Fibroblast of skin of left quadriceps (primary cell): ENCODE measurements around the gene TBC1D9.

Experiments used
- DNase-seq, 2 experiments: peaks; one replicate each; pipeline ENCODE4 v3.0.0-alpha.2; 2013; ENCODE audit warnings: low read depth in 2 of 2

TBC1D9 gene

GRCh38 chr4:140720387-140721304 is 35.5 kb downstream of the TBC1D9 start:
- DNase-seq = no peak

GRCh38 chr4:140719686-140720085 is 36.5 kb downstream of the TBC1D9 start:
- no peak for DNase-seq

DNA sequence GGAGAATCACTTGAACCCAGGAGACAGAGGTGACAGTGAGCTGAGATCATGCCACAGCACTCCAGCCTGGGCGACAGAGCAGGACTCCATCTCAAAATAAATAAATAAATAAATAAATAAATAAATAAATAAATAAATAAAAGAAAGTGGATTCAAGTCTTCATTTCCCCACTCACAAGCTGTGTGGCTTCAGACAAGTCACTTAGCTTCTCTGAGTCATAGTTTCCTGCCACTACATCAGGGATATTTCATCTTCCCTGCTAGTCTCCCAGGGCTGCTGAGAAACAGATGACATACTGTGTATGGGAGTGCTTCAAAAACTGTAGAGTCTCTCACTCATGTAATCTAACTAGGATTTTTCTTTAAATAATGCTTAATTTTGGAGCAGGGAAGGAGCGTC is 37.2 kb downstream of the TBC1D9 start:
- DNase-seq = no peak

GRCh38 chr4:140718241-140718952 is 37.8 kb downstream of the TBC1D9 start:
- DNase-seq = peak in 1 of 2 experiments; percentile 35

GRCh38 chr4:140717313-140717712 is 38.9 kb downstream of the TBC1D9 start:
- no peak for DNase-seq

DNA sequence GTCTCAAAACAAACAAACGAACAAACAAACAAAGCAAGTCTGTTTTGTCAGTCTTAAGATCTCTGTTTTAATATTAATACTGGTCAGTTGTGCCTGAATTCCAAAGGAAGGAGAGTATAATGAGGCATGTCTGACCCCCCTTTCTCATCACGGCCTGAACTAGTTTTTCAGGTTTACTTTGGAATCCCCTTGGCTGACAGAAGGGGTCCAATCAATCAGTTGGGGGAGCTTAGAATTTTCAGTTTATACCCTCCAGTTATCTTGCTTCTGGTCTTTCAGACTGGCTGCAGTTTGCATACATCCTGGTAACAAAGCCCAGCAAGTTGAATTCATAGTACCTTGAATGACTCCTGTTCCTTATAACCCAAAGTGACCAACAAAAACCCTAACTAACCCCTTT is 41.1 kb downstream of the TBC1D9 start:
- no peak for DNase-seq

GRCh38 chr4:140711910-140712309 is 44.3 kb downstream of the TBC1D9 start:
- no peak for DNase-seq

- no peak for DNase-seq
Measured at GRCh38 chr4:140710908-140711622, 45.1 kb downstream of the TBC1D9 start.

- no peak for DNase-seq
Measured at GRCh38 chr4:140707325-140707724, 48.9 kb downstream of the TBC1D9 start.

DNA sequence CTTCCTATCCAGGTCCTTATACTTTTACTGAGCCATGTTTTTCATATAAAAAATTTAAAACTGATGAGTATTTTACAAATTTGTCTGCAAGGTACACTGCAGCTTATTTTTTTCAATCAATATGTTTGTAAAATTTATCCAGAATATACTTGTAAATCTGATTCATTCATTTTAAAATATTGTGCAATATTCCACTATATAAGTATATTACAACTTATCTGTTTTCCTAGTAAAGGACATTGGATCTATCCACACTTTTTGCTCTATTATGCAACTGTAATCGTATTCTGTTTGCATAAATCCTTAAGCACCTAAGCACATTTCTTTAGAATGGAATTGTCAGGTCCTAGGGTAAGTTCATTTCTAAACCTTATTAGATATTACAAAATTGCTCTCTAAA is 49.5 kb downstream of the TBC1D9 start:
- no peak for DNase-seq

GRCh38 chr4:140706276-140706625 is 49.9 kb downstream of the TBC1D9 start:
- no peak for DNase-seq

DNA sequence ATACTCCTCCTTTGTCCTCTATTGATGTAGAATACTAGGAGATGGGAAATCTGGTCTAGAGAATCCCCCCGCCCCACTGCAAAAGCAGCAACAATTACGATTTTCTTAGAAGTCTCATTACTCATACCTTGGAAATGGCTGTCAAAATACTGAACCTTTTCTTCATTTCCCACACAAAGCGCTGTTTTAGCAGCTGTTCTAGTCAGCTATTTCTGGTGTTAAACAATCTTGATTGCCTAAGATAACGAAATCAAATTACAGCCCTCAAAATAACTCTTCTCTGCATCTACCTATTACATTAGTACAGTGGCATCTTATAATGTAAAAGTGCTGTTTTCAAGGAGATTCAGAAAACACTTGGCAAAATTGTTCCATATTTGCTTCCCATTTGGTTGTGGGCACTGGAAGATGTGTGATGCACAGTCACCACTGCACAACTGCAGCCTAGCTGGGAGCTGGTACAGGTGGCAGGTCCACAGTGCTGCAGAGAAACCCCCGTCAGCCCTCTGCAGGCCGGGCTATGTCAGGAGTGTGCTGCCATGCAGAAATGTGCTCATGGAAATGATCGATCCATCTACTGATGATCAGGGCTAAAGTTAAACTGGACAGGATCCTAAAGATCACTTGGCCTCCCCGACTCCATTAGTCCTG is 50.4 kb downstream of the TBC1D9 start:
- DNase-seq = no peak

DNA sequence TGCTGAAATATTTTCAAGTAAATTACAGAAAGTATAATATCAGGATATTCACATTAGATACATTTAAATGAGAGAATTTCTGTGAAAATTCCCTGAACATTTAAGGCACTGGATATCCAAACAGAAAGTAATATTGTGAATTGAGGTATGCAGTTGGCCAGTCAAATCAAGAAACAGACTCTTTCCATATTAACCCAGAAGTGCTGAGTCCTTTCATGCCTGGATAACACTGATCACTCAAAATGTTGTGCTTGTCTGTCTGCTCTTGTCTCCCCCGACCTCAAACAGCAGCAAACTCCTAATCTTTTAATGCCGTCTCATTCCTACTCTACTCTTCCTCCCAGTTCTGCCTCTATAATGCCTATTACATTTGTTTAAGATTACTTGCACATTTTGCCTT is 51.2 kb downstream of the TBC1D9 start:
- no peak for DNase-seq

GRCh38 chr4:140704392-140704960 is 51.7 kb downstream of the TBC1D9 start:
- DNase-seq = no peak

DNA sequence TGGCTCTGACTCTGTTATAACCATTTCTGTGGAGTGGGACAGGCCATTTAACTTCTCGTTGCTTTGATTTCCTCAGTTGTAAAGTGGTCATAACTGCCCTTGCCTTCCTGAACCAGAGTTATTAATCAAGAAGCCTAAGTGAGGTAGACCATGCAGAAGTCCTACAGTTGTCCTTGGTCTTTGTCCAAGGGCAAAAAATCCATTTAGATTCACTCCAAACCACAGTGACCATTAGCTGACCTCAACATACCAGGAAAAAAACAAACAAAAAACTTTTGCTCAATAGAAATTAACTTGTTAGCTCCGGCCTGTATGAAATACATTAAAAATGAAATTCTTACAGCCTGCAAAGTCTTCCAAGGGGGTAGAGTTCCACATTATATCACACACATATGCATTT is 52.7 kb downstream of the TBC1D9 start:
- DNase-seq = no peak

DNA sequence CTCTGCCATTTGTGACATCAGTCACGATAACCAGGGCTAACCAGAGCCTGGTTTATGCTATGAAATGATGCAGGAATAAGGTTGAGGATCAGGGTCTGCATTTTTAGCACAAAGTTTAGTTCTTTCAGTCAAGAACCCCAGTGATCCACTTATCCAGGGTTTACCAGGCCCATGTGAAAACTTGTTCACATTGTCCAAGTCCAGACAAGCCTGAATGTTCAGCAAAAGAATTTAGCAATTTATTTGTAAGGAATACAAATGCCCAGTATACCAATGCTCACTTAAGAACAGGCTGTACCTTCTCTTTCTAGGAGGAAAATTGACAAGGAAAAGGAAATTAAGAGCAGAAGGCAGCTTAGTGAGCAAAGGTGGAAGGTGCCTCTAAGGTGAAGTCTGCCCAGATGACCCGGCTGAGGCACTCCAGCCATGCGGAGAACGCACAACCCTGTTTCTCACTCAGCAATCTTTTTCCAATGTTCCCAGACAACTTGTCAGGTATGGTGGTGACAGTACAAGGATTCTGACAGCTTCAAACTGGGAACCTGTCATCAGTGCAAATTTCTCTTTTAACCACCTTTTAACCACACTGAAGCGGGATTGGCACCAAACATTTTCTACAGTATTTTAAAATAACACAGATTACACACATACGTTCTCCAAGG is 54.0 kb downstream of the TBC1D9 start:
- no peak for DNase-seq

DNA sequence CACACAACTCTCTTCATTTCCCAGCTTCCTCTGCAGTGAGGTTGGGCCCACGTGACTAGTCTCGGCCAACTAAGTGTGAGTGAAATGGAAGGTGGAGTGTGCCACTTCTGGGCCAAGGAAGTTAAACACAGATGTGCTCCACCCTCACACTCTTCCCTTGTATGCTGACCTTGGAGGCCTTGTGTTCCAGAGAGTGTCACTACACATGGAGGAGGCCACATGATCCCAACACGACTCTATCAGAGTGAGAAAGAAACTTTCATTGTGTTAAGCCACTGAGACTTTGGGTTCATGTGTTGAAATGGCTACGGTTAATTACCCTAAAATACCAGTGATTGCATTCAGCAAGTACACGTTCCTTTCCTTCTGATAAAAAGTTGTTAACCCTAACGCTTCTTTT is 55.1 kb downstream of the TBC1D9 start:
- no peak for DNase-seq

GRCh38 chr4:140697709-140698560 is 58.2 kb downstream of the TBC1D9 start:
- no peak for DNase-seq

DNA sequence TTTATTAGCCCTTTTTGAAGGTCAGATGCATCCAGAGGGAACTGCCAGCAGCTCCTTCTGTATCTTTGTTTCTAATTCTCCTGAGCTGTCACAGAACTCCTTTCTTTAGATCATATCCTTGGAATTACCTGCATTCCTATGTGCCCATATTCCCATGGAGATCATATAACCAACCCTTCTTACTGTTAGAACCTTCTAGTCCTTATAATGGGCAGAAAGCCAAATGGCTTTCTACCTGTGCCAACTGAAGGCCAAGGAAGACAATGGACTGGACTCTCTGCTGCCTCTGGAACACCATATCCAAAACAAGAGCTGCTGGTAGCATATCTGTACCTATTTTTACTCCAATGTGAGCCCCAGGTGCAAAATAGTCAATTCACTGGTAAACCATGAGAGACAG is 60.7 kb downstream of the TBC1D9 start:
- DNase-seq = no peak

GRCh38 chr4:140693562-140693961 is 62.6 kb downstream of the TBC1D9 start:
- DNase-seq = no peak
